ENCODE data around the gene APOL4.

DNA sequence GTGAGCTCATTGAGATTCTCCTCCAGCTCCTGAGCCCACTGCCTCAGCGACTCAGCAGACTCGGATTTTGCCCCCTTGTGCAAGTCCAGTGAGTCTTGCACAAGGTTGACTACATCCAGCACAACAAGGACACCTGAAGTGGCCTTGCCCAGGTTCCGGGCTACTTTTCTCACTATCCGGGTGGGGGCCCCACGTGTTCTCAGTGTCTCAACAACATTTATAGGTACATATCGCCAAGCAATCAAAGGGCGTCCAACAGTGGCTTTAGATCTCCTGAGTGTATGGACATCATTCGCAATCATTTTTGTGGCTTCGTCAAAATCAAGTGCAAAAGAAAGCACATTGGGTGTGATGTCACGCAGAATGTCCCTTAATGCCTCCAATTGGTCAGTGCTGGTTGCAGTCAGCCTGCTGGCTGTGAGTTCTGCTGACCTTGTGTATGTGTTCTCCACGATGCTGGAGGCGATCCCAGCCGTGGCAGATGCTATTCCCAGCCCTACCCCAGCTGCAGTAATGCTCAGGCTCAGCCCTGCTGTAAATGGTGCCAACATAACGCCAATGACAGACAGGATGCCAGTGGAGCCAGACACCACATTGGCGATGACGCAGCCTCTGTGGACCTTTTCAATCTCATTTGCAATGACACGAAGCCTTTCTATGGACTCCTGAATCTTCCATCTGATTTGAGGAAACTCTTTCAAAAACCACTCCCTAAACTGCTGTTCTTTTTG is 10.3 kb downstream of the APOL4 start:
- TF ChIP-seq, protein P1, sequence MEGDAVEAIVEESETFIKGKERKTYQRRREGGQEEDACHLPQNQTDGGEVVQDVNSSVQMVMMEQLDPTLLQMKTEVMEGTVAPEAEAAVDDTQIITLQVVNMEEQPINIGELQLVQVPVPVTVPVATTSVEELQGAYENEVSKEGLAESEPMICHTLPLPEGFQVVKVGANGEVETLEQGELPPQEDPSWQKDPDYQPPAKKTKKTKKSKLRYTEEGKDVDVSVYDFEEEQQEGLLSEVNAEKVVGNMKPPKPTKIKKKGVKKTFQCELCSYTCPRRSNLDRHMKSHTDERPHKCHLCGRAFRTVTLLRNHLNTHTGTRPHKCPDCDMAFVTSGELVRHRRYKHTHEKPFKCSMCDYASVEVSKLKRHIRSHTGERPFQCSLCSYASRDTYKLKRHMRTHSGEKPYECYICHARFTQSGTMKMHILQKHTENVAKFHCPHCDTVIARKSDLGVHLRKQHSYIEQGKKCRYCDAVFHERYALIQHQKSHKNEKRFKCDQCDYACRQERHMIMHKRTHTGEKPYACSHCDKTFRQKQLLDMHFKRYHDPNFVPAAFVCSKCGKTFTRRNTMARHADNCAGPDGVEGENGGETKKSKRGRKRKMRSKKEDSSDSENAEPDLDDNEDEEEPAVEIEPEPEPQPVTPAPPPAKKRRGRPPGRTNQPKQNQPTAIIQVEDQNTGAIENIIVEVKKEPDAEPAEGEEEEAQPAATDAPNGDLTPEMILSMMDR (conservative IDR thresholded peaks at IDR 0.05) = no peak
- TF ChIP-seq EZH2 (IDR thresholded peaks at IDR 0.05; ENCODE audit: low read depth) = no peak

Data from PC-9 (cell line).